ENCODE data around the gene ELMOD1. TPM values are rescaled to one million over a fixed set of nuclear protein-coding genes. Genes with fewer than 3 reads are reported as not detected.

The ELMOD1 gene
- total and polyA plus RNA-seq, 2 donors (not counting 1 experiment from before 2014, with no cell fraction given) = not detected

GRCh38 chr11:107612445-107612844 lies 21.5 kb downstream of the ELMOD1 start:
- Mint-ChIP-seq H3K9me3 (ENCODE audit: insufficient read depth) (no peaks in the 10 kb centered on the region), H3K27me3 (peaks cover 38% of the 10 kb centered on the region), H3K4me3 (no peak overlapping the region), H3K4me1 (no peaks in the 10 kb centered on the region), H3K27ac (no peak overlapping the region)
- Histone ChIP-seq H3K27me3 (replicated peaks in 1 of 4; ENCODE audit: control extremely low read depth in 1 of 4, control insufficient read depth in 3 of 4, insufficient read depth in 4 of 4, low read length in 3 of 4) (peaks cover 0 to 8% (median 3%) of the 10 kb centered on the region in 4 experiments), H2AFZ (ENCODE audit: insufficient read depth, low read depth, low read length, poor library complexity, severe bottlenecking) (no peak overlapping the region), H3K9ac (ENCODE audit: low read length) (no peak overlapping the region), H4K20me1 (ENCODE audit: control insufficient read depth, insufficient read depth, low read length, poor library complexity, severe bottlenecking) (no peaks in the 10 kb centered on the region), H3K36me3 (replicated peaks in 1 of 2; ENCODE audit: control extremely low read depth in 1 of 2, control insufficient read depth in 1 of 2, extremely low read depth in 1 of 2, insufficient read depth in 2 of 2, low read length in 1 of 2) (no peaks in the 10 kb centered on the region), H3K27ac (ENCODE audit: low read length in 2 of 2) (no peak overlapping the region), H3K79me2 (ENCODE audit: control insufficient read depth, insufficient read depth, low read length) (no peaks in the 10 kb centered on the region), H3K4me3 (ENCODE audit: control extremely low read depth in 1 of 5, extremely low read depth in 1 of 5, insufficient read depth in 1 of 5, low read depth in 2 of 5, low read length in 4 of 5) (no peak overlapping the region), H3K9me3 (ENCODE audit: control extremely low read depth in 1 of 3, control insufficient read depth in 2 of 3, insufficient read depth in 1 of 3, low read length in 2 of 3) (peaks cover 0 to 4% (median 0%) of the 10 kb centered on the region in 3 donors), H3K4me2 (replicated peaks; ENCODE audit: low read depth, low read length, poor library complexity, severe bottlenecking) (no peak overlapping the region), H3K4me1 (ENCODE audit: control insufficient read depth in 2 of 2, insufficient read depth in 2 of 2, low read length in 2 of 2) (no peaks in the 10 kb centered on the region)
- 100% methylated on average over 1 of the region's 2 CpGs for WGBS (ENCODE audit: insufficient coverage)
- ChIA-PET POLR2A (no interaction called here), CTCF (no interaction called here)
- ATAC-seq (ENCODE audit: low read depth) (no peak), DNase-seq (no peak)
- TF ChIP-seq, protein P1, sequence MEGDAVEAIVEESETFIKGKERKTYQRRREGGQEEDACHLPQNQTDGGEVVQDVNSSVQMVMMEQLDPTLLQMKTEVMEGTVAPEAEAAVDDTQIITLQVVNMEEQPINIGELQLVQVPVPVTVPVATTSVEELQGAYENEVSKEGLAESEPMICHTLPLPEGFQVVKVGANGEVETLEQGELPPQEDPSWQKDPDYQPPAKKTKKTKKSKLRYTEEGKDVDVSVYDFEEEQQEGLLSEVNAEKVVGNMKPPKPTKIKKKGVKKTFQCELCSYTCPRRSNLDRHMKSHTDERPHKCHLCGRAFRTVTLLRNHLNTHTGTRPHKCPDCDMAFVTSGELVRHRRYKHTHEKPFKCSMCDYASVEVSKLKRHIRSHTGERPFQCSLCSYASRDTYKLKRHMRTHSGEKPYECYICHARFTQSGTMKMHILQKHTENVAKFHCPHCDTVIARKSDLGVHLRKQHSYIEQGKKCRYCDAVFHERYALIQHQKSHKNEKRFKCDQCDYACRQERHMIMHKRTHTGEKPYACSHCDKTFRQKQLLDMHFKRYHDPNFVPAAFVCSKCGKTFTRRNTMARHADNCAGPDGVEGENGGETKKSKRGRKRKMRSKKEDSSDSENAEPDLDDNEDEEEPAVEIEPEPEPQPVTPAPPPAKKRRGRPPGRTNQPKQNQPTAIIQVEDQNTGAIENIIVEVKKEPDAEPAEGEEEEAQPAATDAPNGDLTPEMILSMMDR (IDR thresholded peaks at IDR 0.05) = no peak
- TF ChIP-seq EZH2 (IDR thresholded peaks at IDR 0.05; ENCODE audit: borderline replicate concordance, insufficient read depth, low read depth, low read length, poor library complexity, severe bottlenecking) = no peak
- intact Hi-C loops (cut with micrococcal nuclease) = no loop called here

GRCh38 chr11:107619926-107620325 lies 29.0 kb downstream of the ELMOD1 start:
- Mint-ChIP-seq H3K9me3 (ENCODE audit: insufficient read depth) (no peaks in the 10 kb centered on the region), H3K27me3 (peaks cover 24% of the 10 kb centered on the region), H3K27ac (no peak overlapping the region), H3K4me3 (no peak overlapping the region), H3K4me1 (no peaks in the 10 kb centered on the region)
- Histone ChIP-seq H3K36me3 (replicated peaks in 1 of 2; ENCODE audit: control extremely low read depth in 1 of 2, control insufficient read depth in 1 of 2, extremely low read depth in 1 of 2, insufficient read depth in 2 of 2, low read length in 1 of 2) (no peaks in the 10 kb centered on the region), H3K9me3 (ENCODE audit: control extremely low read depth in 1 of 3, control insufficient read depth in 2 of 3, insufficient read depth in 1 of 3, low read length in 2 of 3) (no peaks in the 10 kb centered on the region), H3K4me2 (replicated peaks; ENCODE audit: low read depth, low read length, poor library complexity, severe bottlenecking) (no peak overlapping the region), H3K27me3 (replicated peaks in 1 of 4; ENCODE audit: control extremely low read depth in 1 of 4, control insufficient read depth in 3 of 4, insufficient read depth in 4 of 4, low read length in 3 of 4) (peaks cover 0 to 5% (median 0%) of the 10 kb centered on the region in 4 experiments), H4K20me1 (ENCODE audit: control insufficient read depth, insufficient read depth, low read length, poor library complexity, severe bottlenecking) (no peaks in the 10 kb centered on the region), H3K79me2 (ENCODE audit: control insufficient read depth, insufficient read depth, low read length) (no peaks in the 10 kb centered on the region), H3K27ac (ENCODE audit: low read length in 2 of 2) (no peak overlapping the region), H3K4me3 (ENCODE audit: control extremely low read depth in 1 of 5, extremely low read depth in 1 of 5, insufficient read depth in 1 of 5, low read depth in 2 of 5, low read length in 4 of 5) (no peak overlapping the region), H3K9ac (ENCODE audit: low read length) (no peak overlapping the region), H2AFZ (ENCODE audit: insufficient read depth, low read depth, low read length, poor library complexity, severe bottlenecking) (no peak overlapping the region), H3K4me1 (ENCODE audit: control insufficient read depth in 2 of 2, insufficient read depth in 2 of 2, low read length in 2 of 2) (no peaks in the 10 kb centered on the region)
- ChIA-PET CTCF (no interaction called here), POLR2A (no interaction called here)
- DNase-seq = no peak
- no peak for ATAC-seq (ENCODE audit: low read depth)
- TF ChIP-seq, protein P1 (IDR thresholded peaks at IDR 0.05) = no peak
- no peak for TF ChIP-seq EZH2 (IDR thresholded peaks at IDR 0.05; ENCODE audit: borderline replicate concordance, insufficient read depth, low read depth, low read length, poor library complexity, severe bottlenecking)
- intact Hi-C loops (cut with micrococcal nuclease) = no loop called here
- WGBS (ENCODE audit: insufficient coverage) = 60% methylated on average over 1 of the region's 1 CpG
